Transverse colon (tissue), 4 donors: ENCODE data around the gene RBM44. TPM values are rescaled to one million over a fixed set of nuclear protein-coding genes. Genes with fewer than 3 reads are reported as not detected.
"Not testable (repeated sequence)": the region's sequence is repeated elsewhere in the genome, so short reads cannot be mapped to it uniquely, and the experiment has no call there.

ENCODE experiments used
- DNase-seq: peaks from one replicate; pipeline ENCODE4 v3.0.0-alpha.2; 2019
- H3K27ac ChIP-seq, 4 donors: fragments of 200-600 bp; sonication (generic); 2 replicates each; pipeline ENCODE4 v1.5.1; 2016 to 2018; ENCODE audit warnings: inconsistent platforms in 4 of 4
- H3K27me3 ChIP-seq: fragments of 200-600 bp; sonication (generic); 2 replicates; pipeline ENCODE4 v1.5.1; 2017; ENCODE audit warnings: inconsistent platforms
- H3K36me3 ChIP-seq, 4 donors: fragments of 200-600 bp; sonication (generic); 2 replicates each; pipeline ENCODE4 v1.5.1; 2017 to 2019; ENCODE audit warnings: inconsistent platforms in 4 of 4
- H3K4me1 ChIP-seq, 4 donors: fragments of 200-600 bp; sonication (generic); 2 replicates each; pipeline ENCODE4 v1.5.1; 2017 to 2020; ENCODE audit warnings: inconsistent platforms in 4 of 4
- H3K4me3 ChIP-seq, 4 donors: fragments of 200-600 bp; sonication (generic); 1 replicate in 1 of 4; 2 replicates in 3 of 4; pipeline versions ENCODE4 v1.5.1 to v1.6.1; 2017 to 2019; ENCODE audit warnings: inconsistent platforms in 4 of 4
- H3K9me3 ChIP-seq, 2 donors: fragments of 200-600 bp; sonication (generic); 2 replicates each; pipeline ENCODE4 v1.5.1; 2017 to 2019; ENCODE audit warnings: inconsistent platforms in 2 of 2
- EP300 ChIP-seq: sonication (generic); formaldehyde crosslinking; IDR thresholded peaks from one replicate; pipeline ENCODE4 v1.6.1; 2017; ENCODE audit warnings: antibody characterized with exemption, low read depth
- POLR2A ChIP-seq: fragments of 450-650 bp; IDR thresholded peaks from one replicate; pipeline ENCODE4 v1.6.1; 2016; ENCODE audit warnings: antibody characterized with exemption, mild to moderate bottlenecking, moderate library complexity
- POLR2AphosphoS5 ChIP-seq, 3 donors: sonication (generic); formaldehyde crosslinking; IDR thresholded peaks; one replicate each; pipeline ENCODE4 v1.6.1; 2016; ENCODE audit warnings: antibody characterized with exemption in 3 of 3
- WGBS, 2 donors: methylation state at CpG; one replicate each; pipeline ENCODE4 v1.1.5; 2018; ENCODE audit warnings: low coverage in 1 of 2; 5-methylcytosine and 5-hydroxymethylcytosine counted together
- in situ Hi-C, 4 donors: fragments of 200-750 bp; cut with MboI; loops; one replicate each; pipeline versions ENCODE4 v1.15.0 to v1.15.1; 2017; ENCODE audit warnings: low sequenced_read_pairs in 3 of 4, low pct_ligation_motif_present in 1 of 4, low pct_unique_long_range_greater_than_20kb in 1 of 4
- intact Hi-C: fragments of 100-400 bp; cut with DNase I; formaldehyde crosslinking; loops from one replicate; pipeline ENCODE4 v1.15.1; 2023; ENCODE audit warnings: low total_unique reads
- total RNA-seq, 4 donors: library from RNA; depleted of rRNA; stranded (reverse); fragments of >200 nt; gene quantifications; one replicate each; pipeline ENCODE4 v1.1.0, GENCODE V29; 2016
- TF ChIP-seq, protein P1 (sequence below), 5 experiments: fragments of 200-600 bp in 3 of 5; fragments of 450-650 bp in 2 of 5; sonication (generic) in 3 of 5; IDR thresholded peaks; 1 replicate in 2 of 5; 2 replicates in 3 of 5; pipeline ENCODE4 v1.5.1; 2016 to 2017; ENCODE audit warnings: antibody characterized with exemption in 5 of 5, inconsistent platforms in 3 of 5, mild to moderate bottlenecking in 2 of 5, moderate library complexity in 1 of 5

Gene RBM44
- total RNA-seq, 4 donors from 2014 or later, result 0.27 to 1.2 (median 0.95) TPM; not detected in 1

DNA sequence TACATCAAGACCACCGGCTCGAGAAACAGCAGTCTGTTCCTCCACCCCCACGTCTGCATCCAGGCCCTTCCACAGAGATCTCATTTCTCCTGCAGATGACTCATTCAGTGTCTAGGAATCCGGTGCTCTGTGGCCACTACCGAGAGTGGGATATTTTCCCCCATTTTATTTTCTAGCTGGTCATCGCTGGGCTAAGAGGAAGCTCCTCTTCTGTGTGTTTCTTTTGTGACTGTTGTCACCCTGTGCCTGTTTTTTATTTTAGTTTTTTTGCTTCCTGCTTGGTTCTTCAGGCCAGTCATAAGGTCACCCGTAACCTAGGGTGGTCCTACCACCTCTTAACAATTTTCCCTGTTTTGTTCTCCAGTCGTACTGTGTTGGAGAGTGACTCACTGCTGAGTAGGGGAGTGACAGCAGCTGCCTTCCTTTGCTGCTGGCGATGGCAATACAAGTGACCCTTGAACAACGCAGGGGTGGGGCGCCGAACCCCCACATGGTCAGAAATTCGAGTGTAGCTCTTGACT lies 67.6 kb downstream of the RBM44 start:
- 61 to 69% methylated on average over 6 to 13 of the region's 13 CpGs for WGBS, 2 donors
- no peak for DNase-seq
- Histone ChIP-seq H3K36me3 (no peaks in the 10 kb centered on the region), H3K27ac (peak overlapping the region; percentile 71 to 94 (median 86)), H3K9me3 (no peaks in the 10 kb centered on the region), H3K27me3 (peaks cover 8% of the 10 kb centered on the region), H3K4me1 (peaks cover 9 to 27% (median 25%) of the 10 kb centered on the region in 4 donors), H3K4me3 (no peak overlapping the region)
- in situ Hi-C loops (loop anchor here in 1 of 4 donors (25.0 kb wide), 1 partner anchor 396 kb away; no protein-coding TSS in a partner anchor), intact Hi-C loops (no loop called here)
- TF ChIP-seq EP300, result no peak
- TF ChIP-seq POLR2AphosphoS5 (IDR thresholded peaks at IDR 0.05), result no peak
- TF ChIP-seq, protein P1, sequence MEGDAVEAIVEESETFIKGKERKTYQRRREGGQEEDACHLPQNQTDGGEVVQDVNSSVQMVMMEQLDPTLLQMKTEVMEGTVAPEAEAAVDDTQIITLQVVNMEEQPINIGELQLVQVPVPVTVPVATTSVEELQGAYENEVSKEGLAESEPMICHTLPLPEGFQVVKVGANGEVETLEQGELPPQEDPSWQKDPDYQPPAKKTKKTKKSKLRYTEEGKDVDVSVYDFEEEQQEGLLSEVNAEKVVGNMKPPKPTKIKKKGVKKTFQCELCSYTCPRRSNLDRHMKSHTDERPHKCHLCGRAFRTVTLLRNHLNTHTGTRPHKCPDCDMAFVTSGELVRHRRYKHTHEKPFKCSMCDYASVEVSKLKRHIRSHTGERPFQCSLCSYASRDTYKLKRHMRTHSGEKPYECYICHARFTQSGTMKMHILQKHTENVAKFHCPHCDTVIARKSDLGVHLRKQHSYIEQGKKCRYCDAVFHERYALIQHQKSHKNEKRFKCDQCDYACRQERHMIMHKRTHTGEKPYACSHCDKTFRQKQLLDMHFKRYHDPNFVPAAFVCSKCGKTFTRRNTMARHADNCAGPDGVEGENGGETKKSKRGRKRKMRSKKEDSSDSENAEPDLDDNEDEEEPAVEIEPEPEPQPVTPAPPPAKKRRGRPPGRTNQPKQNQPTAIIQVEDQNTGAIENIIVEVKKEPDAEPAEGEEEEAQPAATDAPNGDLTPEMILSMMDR (IDR thresholded peaks at IDR 0.05), result no peak
- no peak for TF ChIP-seq POLR2A

DNA sequence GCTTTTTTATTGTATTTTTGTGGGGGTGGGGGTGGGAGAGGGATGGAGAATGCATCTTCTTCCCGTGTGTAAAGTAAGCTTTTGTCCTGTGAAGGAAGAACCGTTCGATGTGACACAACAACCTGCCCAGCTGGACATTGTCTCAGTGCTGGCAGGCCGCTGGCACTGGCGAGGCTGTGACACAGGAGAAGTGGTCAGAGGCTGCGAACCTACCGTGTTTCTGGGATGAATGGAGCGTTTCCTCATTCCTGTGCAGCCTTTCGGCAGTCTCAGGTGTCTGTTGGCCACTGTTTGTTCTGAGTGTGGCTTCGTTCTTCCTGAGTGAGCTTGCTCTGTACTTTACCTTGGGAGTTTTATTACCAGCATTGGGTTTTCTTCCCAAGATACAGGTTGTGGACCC lies 68.9 kb downstream of the RBM44 start:
- H3K4me3 ChIP-seq, result no peak overlapping the region
- no peaks in the 10 kb centered on the region for H3K36me3 ChIP-seq
- H3K9me3 ChIP-seq, result no peaks in the 10 kb centered on the region
- peaks cover 14 to 19% (median 18%) of the 10 kb centered on the region in 4 donors for H3K4me1 ChIP-seq
- intact Hi-C loops (no loop called here), in situ Hi-C loops (loop anchor here in 1 of 4 donors (25.0 kb wide), 1 partner anchor 395 kb away; no protein-coding TSS in a partner anchor)
- H3K27ac ChIP-seq, result peak overlapping the region; percentile 71 to 94 (median 86)
- DNase-seq, result no peak
- TF ChIP-seq POLR2A (no peak), EP300 (no peak), POLR2AphosphoS5 (IDR thresholded peaks at IDR 0.05) (no peak)
- TF ChIP-seq, protein P1 (IDR thresholded peaks at IDR 0.05), result no peak
- H3K27me3 ChIP-seq, result no peaks in the 10 kb centered on the region
- WGBS, 2 donors, result 58 to 81% methylated on average over 2 to 10 of the region's 10 CpGs

DNA sequence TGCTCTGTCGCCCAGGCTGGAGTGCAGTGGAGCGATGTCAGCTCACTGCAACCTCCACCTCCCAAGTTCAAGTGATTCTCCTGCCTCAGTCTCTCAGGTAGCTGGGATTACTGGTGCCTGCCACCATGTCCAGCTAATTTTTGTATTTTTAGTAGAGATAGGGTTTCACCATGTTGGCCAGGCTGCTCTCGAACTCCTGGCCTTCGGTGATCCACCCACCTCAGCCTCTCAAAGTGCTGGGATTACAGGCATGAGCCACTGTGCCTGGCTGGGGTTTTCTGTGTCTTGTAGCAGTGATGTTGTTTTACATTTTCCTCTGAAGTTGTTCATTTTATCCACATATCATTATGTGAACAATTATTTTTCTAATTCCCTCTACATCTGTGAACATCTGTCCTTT lies 69.5 kb downstream of the RBM44 start:
- H3K4me3 ChIP-seq, intact Hi-C loops, DNase-seq, H3K27me3 ChIP-seq, H3K36me3 ChIP-seq, H3K9me3 ChIP-seq: not testable (repeated sequence)
- 80 to 83% methylated on average over 2 to 4 of the region's 4 CpGs for WGBS, 2 donors
- Histone ChIP-seq H3K27ac (peak overlapping the region; percentile 71 to 94 (median 86)), H3K4me1 (peaks cover 15 to 20% (median 18%) of the 10 kb centered on the region in 4 donors)
- in situ Hi-C loops, result loop anchor here in 1 of 4 donors (25.0 kb wide), 1 partner anchor 394 kb away; no protein-coding TSS in a partner anchor

DNA sequence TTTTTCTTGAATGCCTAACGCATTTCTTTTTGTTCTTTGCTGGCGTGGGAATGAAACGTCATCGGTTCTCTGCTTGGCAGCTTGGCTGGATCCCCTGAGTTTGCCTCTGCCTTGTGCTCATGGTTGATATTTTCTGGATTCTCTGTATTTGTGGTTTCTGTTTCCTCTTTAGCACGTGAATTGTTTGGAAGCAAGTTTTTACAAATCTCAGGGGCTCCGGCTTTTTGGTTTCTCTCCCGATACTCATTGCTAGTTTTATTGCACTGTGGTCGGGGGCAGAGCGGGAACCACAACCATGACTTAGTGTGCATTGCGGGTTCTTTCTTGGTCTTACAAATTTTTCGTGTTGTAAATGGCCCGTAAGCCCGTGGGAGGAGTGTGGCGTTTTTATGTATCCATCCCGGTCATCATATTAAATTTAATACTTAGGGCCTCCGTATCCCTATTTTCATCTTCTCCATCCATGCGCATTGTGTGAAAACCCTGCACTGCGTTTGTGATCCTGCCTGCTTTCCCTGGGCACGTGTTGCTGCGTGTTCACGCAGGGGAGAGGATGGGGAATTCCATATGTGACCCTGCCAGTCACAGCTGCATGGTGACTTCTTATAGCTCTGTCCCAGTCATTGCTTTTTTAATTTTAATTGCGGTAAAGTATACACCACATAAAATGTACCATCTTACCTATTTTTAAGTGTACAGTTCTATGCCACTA lies 70.2 kb downstream of the RBM44 start:
- Histone ChIP-seq H3K27me3 (no peaks in the 10 kb centered on the region), H3K36me3 (no peaks in the 10 kb centered on the region), H3K27ac (peak overlapping the region; percentile 71 to 94 (median 86)), H3K9me3 (no peaks in the 10 kb centered on the region), H3K4me3 (no peak overlapping the region), H3K4me1 (peaks cover 15 to 27% (median 19%) of the 10 kb centered on the region in 4 donors)
- intact Hi-C loops (no loop called here), in situ Hi-C loops (loop anchor here in 1 of 4 donors (25.0 kb wide), 1 partner anchor 394 kb away; no protein-coding TSS in a partner anchor)
- DNase-seq, result no peak
- TF ChIP-seq EP300, result no peak
- TF ChIP-seq, protein P1 (IDR thresholded peaks at IDR 0.05), result no peak
- TF ChIP-seq POLR2A, result no peak
- TF ChIP-seq POLR2AphosphoS5 (IDR thresholded peaks at IDR 0.05), result no peak
- WGBS, 2 donors, result 52 to 55% methylated on average over 20 to 22 of the region's 22 CpGs
